GM18870 (cell line): ENCODE data around the gene TK1.

Source experiments
- ATAC-seq: cut with Tn5 transposase; IDR thresholded peaks from one replicate; pipeline ENCODE4 v1.9.1; 2021; ENCODE audit warnings: moderate library complexity; ENCODE audit not compliant: unreplicated experiment

TK1 gene

DNA sequence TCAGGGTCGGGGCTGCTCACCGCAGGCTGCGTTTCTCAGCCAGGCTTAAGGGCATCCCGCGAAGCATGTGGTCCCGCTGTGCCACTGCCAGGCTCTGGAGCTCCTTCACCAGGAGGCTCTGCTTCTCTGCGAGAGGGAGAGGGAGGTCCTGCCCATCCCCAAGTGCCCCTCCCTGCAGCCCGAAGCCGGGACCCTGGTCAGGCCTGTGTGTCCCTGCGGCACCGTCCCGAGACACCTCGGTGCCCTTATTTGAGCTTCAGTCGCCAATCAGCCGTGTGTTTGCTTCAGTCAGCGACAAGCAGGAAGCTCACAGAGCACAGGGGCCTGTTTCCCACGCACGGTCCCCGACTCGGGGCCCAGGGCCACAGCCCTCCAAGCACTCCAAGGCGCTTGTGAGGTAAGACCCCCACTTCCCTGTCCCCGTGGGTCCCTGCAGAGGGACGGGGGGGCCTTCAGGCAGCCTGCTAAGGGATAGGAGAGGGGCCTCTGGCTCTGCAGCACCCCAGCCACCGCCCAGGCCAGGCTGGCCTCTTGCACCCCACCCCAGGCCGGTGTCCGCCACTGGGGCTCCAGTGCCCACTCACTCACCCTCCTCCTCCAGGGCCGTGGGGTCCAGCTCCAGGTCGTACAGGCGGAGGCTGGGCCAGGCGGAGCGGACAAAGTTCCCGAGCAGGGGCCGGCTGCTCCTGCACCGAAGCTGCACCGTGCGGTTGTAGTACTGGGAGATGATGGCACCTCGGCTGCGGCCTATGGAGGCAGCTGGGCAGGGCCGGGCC lies 61.5 kb downstream of the TK1 start:
- ATAC-seq = no peak

DNA sequence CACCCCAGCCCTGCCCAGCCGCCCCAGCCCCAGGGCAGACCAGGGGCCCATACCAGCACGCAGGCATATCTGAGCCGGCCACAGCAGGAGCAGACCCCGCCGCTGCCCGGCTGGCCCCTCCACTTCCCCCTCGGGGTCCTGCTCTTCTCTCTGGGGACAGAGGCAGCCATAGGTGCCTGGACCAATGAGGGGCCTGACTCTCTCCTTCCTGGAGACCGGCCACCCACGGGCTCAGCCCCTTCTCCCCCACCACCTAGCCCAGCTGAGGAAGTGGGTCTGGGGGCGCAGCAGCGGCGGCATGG lies 62.1 kb downstream of the TK1 start:
- no peak for ATAC-seq
